Liver (tissue), 9 donors: ENCODE data around the gene IFNA16. TPM values are rescaled to one million over a fixed set of nuclear protein-coding genes. Genes with fewer than 3 reads are reported as not detected.
"Not testable (repeated sequence)": the region's sequence is repeated elsewhere in the genome, so short reads cannot be mapped to it uniquely, and the experiment has no call there.

ENCODE experiments used
- DNase-seq: peaks from one replicate; pipeline ENCODE4 v3.0.0-alpha.2; 2017; ENCODE audit warnings: low spot score
- H3K27ac ChIP-seq, 2 donors: one replicate each; pipeline ENCODE4 v1.7.0; 2013; ENCODE audit warnings: inconsistent platforms in 2 of 2, low read length in 2 of 2, control low read depth in 1 of 2, low read depth in 1 of 2, mild to moderate bottlenecking in 1 of 2
- H3K27me3 ChIP-seq, 4 donors: one replicate each; pipeline versions ENCODE4 v1.6.1 to v1.7.0; 2013; ENCODE audit warnings: low read length in 3 of 4, inconsistent platforms in 1 of 4, mild to moderate bottlenecking in 1 of 4, moderate library complexity in 1 of 4; ENCODE audit not compliant: control insufficient read depth in 4 of 4, insufficient read depth in 4 of 4
- H3K36me3 ChIP-seq, 4 donors: one replicate each; pipeline versions ENCODE4 v1.6.1 to v1.7.0; 2013; ENCODE audit warnings: low read length in 3 of 4, mild to moderate bottlenecking in 3 of 4, low read depth in 1 of 4, moderate library complexity in 1 of 4; ENCODE audit not compliant: control insufficient read depth in 4 of 4, insufficient read depth in 3 of 4
- H3K4me1 ChIP-seq, 4 donors: one replicate each; pipeline versions ENCODE4 v1.6.1 to v1.7.0; 2013; ENCODE audit warnings: low read length in 3 of 4, mild to moderate bottlenecking in 3 of 4, moderate library complexity in 1 of 4; ENCODE audit not compliant: control insufficient read depth in 4 of 4, insufficient read depth in 4 of 4
- H3K4me3 ChIP-seq, 3 donors: one replicate each; pipeline versions ENCODE4 v1.6.1 to v1.7.0; 2013; ENCODE audit warnings: low read length in 3 of 3, control low read depth in 1 of 3, low read depth in 1 of 3, mild to moderate bottlenecking in 1 of 3
- H3K9ac ChIP-seq, 2 donors: one replicate each; pipeline ENCODE4 v1.7.0; 2013; ENCODE audit warnings: low read length in 2 of 2, mild to moderate bottlenecking in 2 of 2, moderate library complexity in 2 of 2, control low read depth in 1 of 2, low read depth in 1 of 2
- H3K9me3 ChIP-seq, 4 donors: one replicate each; pipeline versions ENCODE4 v1.6.1 to v1.7.0; 2013; ENCODE audit warnings: low read length in 3 of 4; ENCODE audit not compliant: control insufficient read depth in 4 of 4
- RAD21 ChIP-seq, 2 donors: IDR thresholded peaks; 2 replicates each; pipeline ENCODE4 v1.6.1; 2016; ENCODE audit warnings: antibody characterized with exemption in 2 of 2, mild to moderate bottlenecking in 2 of 2
- WGBS: extraction: QIAGEN DNeasy Blood & Tissue Kit; methylation state at CpG from one replicate; pipeline ENCODE4 v1.1.7; 2013; 5-methylcytosine and 5-hydroxymethylcytosine counted together
- polyA plus RNA-seq, 2 donors: library from polyadenylated mRNA; stranded (reverse) in 1 of 2; unstranded in 1 of 2; fragments of 200-250 nt in 1 of 2; fragments of >200 nt in 1 of 2; fragmentation: Nextera tagmentation in 1 of 2; extraction: Ambion mirVana in 1 of 2; gene quantifications; one replicate each; pipeline versions ENCODE4 v1.2.1 to v1.2.3, GENCODE V29; 2013 to 2015
- total RNA-seq, 2 donors: library from RNA; depleted of rRNA; stranded (reverse); fragments of >200 nt; gene quantifications; one replicate each; pipeline ENCODE4 v1.2.3, GENCODE V29; 2014
- TF ChIP-seq, protein P1 (sequence below): fragments of 150-350 bp; IDR thresholded peaks from 2 replicates; pipeline ENCODE4 v1.5.1; 2017; ENCODE audit warnings: improper control_type of control experiment, low read depth, low read length; ENCODE audit not compliant: missing input control
- donor health status: healthy.
- donor health status: healthy.
- donor health status: healthy.
- donor health status: healthy.
- donor health status: healthy.

The IFNA16 gene
- total and polyA plus RNA-seq, 4 donors: not detected

DNA sequence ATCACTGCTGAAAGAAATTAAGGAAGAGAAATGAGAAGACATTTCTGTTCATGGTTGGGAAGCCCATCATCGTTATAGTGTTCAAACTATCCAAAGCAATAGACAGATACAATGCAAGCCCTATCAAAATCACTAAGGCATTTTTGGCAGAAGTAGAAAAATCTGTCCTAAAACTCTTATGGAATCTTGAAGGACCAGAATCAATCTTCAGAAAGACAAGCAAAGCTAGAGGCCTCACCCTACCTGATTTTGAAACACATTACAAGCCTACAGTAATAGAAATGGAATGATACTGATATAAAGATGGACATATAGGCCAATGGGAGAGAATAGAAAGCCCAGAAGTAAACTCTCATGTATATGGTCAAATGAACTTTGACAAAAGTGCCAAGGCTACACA, 45.8 kb downstream of the IFNA16 start (continued):
- TF ChIP-seq, protein P1, sequence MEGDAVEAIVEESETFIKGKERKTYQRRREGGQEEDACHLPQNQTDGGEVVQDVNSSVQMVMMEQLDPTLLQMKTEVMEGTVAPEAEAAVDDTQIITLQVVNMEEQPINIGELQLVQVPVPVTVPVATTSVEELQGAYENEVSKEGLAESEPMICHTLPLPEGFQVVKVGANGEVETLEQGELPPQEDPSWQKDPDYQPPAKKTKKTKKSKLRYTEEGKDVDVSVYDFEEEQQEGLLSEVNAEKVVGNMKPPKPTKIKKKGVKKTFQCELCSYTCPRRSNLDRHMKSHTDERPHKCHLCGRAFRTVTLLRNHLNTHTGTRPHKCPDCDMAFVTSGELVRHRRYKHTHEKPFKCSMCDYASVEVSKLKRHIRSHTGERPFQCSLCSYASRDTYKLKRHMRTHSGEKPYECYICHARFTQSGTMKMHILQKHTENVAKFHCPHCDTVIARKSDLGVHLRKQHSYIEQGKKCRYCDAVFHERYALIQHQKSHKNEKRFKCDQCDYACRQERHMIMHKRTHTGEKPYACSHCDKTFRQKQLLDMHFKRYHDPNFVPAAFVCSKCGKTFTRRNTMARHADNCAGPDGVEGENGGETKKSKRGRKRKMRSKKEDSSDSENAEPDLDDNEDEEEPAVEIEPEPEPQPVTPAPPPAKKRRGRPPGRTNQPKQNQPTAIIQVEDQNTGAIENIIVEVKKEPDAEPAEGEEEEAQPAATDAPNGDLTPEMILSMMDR: no peak
- no peak for TF ChIP-seq RAD21 (IDR thresholded peaks at IDR 0.05)

DNA sequence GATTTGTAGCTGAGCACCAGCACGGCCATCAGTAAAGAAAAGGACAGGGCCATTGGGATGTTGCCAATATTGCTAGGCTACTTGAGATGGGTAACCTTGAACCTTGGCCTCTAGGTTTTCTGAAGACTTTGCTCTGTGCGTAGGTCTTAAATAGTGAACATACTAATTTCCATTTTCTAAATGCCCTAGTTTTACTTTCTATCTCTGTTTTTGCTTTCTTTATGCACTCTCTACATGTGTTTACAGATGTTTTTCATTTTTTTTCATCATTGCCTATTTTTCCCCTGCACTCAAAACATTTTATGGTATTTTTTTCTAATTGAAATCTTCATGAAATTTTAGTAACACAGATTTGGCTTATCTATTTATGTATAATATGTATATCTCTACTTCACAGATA, 50.6 kb downstream of the IFNA16 start, which contains the start of gene IFNA21:
TSS of gene IFNA21 (minus strand) at position 101 of the 400 bp plus-strand sequence. CDS start at position 53, 48 bp downstream.
- not testable (repeated sequence) for H3K36me3 ChIP-seq, DNase-seq, H3K4me3 ChIP-seq, H3K27ac ChIP-seq, H3K9me3 ChIP-seq, H3K4me1 ChIP-seq, H3K27me3 ChIP-seq, H3K9ac ChIP-seq
- WGBS: 73% methylated on average over 2 of the region's 2 CpGs

Other genes with a start within 250 kb of the IFNA16 start
- gene HACD4, start 185.7 kb downstream of the IFNA16 start, total RNA-seq: 1 to 10 TPM in 1 of 2 donors, under 1 TPM in 1; 0.67 to 2.2 TPM
- gene HACD4, start 185.7 kb downstream of the IFNA16 start, polyA plus RNA-seq: under 1 TPM; 0.25 to 0.31 TPM
- not detected for gene IFNB1, start 139.4 kb downstream of the IFNA16 start, total RNA-seq
- not detected for gene IFNB1, start 139.4 kb downstream of the IFNA16 start, polyA plus RNA-seq
- gene IFNW1, start 75.5 kb downstream of the IFNA16 start, total RNA-seq: not detected
- not detected for gene IFNW1, start 75.5 kb downstream of the IFNA16 start, polyA plus RNA-seq
- not detected for gene IFNA21, start 50.7 kb downstream of the IFNA16 start, total RNA-seq
- gene IFNA21, start 50.7 kb downstream of the IFNA16 start, polyA plus RNA-seq: not detected
- not detected for gene IFNA4, start 29.7 kb downstream of the IFNA16 start, total RNA-seq
- gene IFNA4, start 29.7 kb downstream of the IFNA16 start, polyA plus RNA-seq: not detected
- not detected for gene IFNA7, start 15.1 kb downstream of the IFNA16 start, total RNA-seq
- not detected for gene IFNA7, start 15.1 kb downstream of the IFNA16 start, polyA plus RNA-seq
- not detected for gene IFNA10, start 10.2 kb downstream of the IFNA16 start, total RNA-seq
- not detected for gene IFNA10, start 10.2 kb downstream of the IFNA16 start, polyA plus RNA-seq
- not detected for gene IFNA17, start 10.9 kb upstream of the IFNA16 start, total RNA-seq
- not detected for gene IFNA17, start 10.9 kb upstream of the IFNA16 start, polyA plus RNA-seq
- not detected for gene IFNA14, start 22.7 kb upstream of the IFNA16 start, total RNA-seq
- gene IFNA14, start 22.7 kb upstream of the IFNA16 start, polyA plus RNA-seq: not detected
- gene IFNA5, start 88.0 kb upstream of the IFNA16 start, total RNA-seq: under 1 TPM in 1 of 2 donors, not detected in 1; 0.25 TPM
- gene IFNA5, start 88.0 kb upstream of the IFNA16 start, polyA plus RNA-seq: not detected
- gene KLHL9, start 118.1 kb upstream of the IFNA16 start, total RNA-seq: 10 to 100 TPM; 14.0 to 14.5 TPM
- gene KLHL9, start 118.1 kb upstream of the IFNA16 start, polyA plus RNA-seq: 1 to 10 TPM; 5.6 to 5.7 TPM
- not detected for gene IFNA6, start 133.6 kb upstream of the IFNA16 start, total RNA-seq
- gene IFNA6, start 133.6 kb upstream of the IFNA16 start, polyA plus RNA-seq: not detected
- not detected for gene IFNA13, start 150.7 kb upstream of the IFNA16 start, total RNA-seq
- gene IFNA13, start 150.7 kb upstream of the IFNA16 start, polyA plus RNA-seq: not detected
- gene IFNA2, start 168.1 kb upstream of the IFNA16 start, total RNA-seq: not detected
- gene IFNA2, start 168.1 kb upstream of the IFNA16 start, polyA plus RNA-seq: not detected
- not detected for gene IFNA8, start 191.8 kb upstream of the IFNA16 start, total RNA-seq
- gene IFNA8, start 191.8 kb upstream of the IFNA16 start, polyA plus RNA-seq: not detected
- not detected for gene IFNA1, start 223.1 kb upstream of the IFNA16 start, total RNA-seq
- not detected for gene IFNA1, start 223.1 kb upstream of the IFNA16 start, polyA plus RNA-seq